GM18868 (cell line): ENCODE measurements around the gene AUP1.

Source experiments
- ATAC-seq: cut with Tn5 transposase; IDR thresholded peaks from one replicate; pipeline ENCODE4 v1.9.1; 2021; ENCODE audit warnings: mild to moderate bottlenecking, moderate library complexity; ENCODE audit not compliant: unreplicated experiment

The AUP1 gene

GRCh38 chr2:74514368-74515270 lies 14.9 kb downstream of the AUP1 start, which contains the start of gene TLX2:
Gene TLX2, plus strand, starts transcription at chr2:74514450. Its CDS starts 357 bp downstream, at chr2:74514807.
- ATAC-seq, result no peak

GRCh38 chr2:74513605-74514367 lies 15.7 kb downstream of the AUP1 start:
- ATAC-seq, result no peak

- no peak for ATAC-seq
Observed at GRCh38 chr2:74512744-74513604, 16.5 kb downstream of the AUP1 start.

DNA sequence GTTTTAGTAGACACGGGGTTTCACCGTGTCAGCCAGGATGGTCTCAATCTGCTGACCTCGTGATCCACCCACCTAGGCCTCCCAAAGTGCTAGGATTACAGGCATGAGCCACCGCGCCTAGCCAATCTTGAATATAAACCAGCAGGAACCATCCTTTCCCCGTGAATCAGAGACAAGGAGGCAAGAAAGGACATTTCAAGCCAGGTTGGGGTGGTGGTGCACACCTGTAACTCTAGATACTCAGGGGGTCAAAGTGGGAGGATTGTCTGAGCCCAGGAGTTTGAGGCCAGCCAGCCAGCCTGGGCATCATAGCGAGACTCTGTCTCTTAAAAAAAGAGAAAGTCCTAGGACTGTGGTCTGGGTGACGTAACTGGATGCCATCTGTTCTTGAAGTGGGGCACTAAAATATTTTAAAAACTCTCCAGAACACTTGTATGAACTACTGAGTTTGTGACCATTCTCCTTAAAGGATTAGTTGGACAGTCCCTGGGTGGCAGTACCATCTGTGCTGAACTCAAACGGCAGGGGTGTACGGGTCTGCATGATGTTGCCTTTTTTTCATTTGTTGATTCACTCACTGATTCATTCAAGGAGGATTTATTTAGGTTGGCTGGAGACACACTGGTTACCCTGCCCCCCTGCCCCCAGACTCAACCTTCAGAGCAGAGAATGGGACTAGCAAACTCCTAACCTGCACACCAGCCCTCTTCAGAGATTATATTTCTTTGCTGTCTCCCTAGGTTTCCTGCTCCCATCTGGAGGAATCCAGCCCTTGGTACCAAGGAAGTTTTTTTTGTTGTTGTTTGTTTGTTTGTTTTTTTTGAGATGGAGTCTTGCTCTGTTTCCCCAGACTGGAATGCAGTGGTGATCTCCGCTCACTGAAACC lies 18.2 kb downstream of the AUP1 start:
- no peak for ATAC-seq

- no peak for ATAC-seq
Observed at GRCh38 chr2:74510272-74510671, 19.2 kb downstream of the AUP1 start.

DNA sequence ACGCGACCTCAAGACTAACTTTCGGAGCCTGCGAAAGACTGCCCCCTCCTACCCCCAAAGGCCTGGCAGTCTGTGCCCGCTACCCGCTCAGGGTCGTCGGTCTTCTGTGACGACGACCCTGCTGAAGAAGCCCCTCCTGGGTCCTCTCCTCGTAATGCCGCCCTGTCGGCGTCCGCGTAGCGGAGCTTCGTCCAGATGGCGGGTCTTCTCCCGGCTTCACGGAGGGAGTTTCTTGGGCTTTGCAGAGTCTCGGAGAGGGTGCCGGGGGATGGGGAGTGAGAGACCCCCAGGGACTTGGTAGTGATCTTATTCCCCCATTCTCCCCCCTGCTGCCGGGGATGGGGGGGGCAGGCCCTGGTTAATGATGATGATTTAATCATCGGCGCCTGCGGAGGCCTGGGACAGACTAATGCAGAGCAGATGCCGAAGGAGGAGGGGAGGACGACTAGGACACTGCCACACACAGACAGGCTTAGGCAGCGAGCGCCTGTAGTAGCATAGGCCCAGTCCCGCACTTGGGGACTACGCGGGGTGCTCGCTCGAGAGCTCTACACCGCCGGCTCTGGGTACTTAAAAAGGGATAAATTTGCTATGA lies 21.5 kb downstream of the AUP1 start:
- ATAC-seq, result no peak

- peak; percentile 87 for ATAC-seq
Observed at GRCh38 chr2:74507145-74507925, 22.2 kb downstream of the AUP1 start, which contains the start of gene PCGF1. Gene PCGF1, minus strand, starts transcription at chr2:74507695. Its CDS starts 27 bp downstream, at chr2:74507668.

DNA sequence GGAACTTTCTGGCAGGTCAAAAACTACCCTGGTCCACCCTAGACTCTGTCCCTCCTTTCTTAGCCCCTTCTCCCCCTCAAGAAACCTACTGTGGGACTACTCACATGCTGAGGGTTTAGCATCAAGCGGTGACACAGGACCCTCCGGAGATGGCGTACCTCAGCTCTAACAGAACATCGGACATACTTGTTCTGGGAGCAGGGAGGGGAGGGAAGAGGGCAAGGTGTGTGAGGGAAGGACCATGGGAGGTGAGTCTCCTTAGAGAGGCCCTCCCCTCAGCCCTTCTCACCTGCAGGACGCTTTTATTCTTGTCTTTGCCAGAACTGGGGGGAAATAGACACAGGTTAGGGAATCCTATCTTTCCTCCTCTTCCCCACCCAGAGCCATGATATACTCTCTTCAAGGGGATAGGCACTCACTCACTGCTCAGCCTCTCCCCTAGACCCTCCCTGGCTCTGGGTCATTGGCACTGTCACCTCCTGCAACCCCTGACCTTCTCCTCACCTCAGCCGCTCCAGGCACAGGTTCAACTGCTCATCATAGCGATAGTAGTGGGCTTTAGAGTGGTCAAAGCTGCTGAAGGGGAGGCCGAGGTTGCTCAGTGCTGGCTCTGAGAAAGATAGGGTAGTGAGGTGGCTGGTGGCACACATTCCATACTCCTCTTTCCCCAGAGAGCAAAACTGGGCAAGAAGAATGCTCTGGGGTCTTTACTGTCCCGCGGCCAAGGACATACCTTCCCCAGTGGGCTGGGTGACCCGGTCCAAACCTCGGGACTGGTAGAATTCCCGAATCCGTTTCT lies 23.9 kb downstream of the AUP1 start:
- no peak for ATAC-seq

DNA sequence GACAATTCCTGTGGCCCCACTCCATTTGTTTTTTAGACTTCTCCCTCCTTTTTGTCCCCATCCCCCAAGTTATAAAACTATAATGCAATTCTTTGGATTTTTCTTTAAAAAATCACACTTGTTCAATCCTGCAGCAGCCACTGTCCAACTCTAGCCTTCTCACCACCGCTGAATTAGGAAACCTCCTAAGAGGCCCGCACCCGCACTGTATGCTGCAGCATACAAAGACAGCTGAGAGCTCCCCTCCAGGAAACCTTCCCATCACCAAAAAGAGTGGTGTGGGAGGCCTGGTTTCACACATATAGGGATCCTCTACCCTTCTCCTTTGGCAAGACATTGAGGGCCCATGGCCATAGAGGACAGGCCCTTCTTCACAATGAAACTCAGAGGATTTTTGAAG lies 24.9 kb downstream of the AUP1 start:
- no peak for ATAC-seq

DNA sequence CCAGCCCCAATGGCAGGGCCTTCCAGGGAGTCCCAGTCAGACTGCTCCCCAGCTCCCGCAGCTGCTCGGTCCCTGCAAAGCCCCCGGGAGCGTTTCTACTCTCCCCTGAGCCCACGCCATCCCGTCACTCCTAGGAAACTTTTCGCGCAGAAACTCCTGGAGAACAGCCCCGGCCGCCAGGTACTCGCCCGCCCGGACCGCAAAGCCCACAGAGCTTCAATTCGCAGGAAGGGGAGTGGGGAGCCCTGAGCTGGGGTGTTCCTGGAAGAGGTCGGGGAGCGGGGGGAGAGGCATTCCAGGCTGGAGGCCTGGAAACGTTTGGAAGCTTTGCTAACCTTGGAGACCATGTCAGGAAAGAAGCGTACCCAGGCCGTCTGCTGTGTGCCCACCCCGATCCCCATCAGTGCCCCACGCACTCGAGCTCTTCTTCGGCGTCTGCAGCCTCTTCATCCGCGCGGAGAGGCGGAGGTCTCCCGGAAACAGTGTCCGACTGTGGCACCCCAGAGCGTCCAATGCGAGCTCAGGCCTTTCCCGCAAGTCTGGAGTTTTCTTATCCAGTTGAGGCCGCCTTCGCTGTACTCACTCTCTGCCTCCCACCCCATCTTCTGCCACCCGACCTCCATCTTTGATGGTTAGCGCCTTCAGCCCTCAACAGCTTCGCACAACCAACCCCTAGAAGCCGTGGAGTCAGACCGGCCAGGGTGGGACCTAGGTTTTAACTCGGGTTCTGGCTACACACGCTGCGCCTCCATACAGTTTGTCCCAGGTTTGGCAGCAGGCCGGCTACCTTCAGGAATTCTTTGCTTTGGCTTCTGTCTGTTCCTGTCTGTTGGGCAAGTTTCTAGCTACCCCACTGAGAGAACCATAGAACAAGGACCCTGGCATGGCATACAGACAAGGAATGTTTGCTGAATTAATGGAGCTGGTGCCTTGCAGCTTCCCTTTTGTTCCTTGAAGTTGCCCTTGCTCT lies 25.7 kb downstream of the AUP1 start:
- no peak for ATAC-seq

- ATAC-seq, result peak; percentile 42
Observed at GRCh38 chr2:74502720-74503505, 26.6 kb downstream of the AUP1 start.

DNA sequence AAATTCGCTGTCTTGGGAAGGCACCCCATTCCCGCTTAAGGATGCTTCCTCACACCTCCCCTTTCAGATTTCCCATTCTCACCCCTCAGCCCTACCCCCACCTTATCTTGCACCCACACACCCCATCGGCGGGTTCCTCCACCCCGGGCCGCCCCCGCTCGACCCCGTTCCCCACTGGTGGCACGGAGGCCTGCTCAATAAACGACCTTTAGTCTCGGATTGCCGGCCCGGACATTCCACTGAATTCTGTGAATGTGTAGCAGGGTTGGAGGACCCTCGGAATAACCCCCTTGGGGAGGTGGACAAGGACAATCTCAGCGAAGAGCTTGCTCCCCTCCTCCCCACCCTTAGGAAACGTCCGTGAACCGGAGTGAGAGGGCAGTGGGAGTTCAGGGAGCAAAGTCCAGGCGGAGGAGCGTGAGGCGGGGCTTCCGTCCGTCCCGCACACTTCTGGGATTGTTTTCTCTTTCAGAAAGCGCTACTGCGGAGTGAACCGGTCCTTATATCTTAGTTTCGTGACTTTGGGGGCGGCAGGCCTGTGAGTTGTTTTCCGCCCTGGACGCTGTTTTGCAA lies 27.3 kb downstream of the AUP1 start:
- no peak for ATAC-seq

DNA sequence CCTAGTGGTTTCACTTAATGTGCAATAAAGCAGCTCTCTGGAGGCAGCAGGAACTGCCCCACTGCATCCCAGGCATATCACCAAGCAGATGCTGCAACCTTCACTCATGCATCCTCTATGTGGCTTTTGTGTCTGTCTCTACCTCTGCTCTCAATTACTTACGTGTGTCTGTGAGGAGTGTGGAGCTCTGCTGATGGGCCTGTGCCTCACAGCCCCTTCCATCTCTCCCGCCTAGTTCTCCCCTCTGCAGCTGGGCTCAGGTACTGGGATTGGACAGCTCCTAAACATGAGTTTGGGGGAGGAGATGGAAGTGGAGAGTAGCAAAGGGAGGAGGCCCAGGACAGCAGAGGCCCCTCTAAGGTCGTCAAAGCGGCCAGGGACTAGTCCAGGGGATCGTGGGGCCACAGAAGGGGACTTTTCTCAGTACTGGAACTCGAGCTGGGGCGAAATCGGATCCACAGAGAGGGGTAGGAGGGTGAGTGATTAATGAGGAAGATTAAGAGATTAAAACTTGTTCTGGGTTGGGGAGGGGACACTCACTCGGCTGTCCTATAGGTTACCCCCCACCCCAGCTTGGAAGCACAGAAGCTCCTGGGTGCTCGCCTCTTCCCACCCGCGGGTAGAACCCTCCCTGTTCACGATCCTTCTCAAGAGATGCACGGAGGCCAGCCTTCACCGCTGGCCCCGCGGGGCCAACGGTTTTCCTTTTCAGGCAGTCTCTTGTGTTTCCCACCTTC lies 28.0 kb downstream of the AUP1 start:
- ATAC-seq, result no peak

- ATAC-seq, result no peak
Observed at GRCh38 chr2:74500578-74500946, 28.9 kb downstream of the AUP1 start.
